NCI-H1930 (cell line): Measurements from ENCODE around the gene RAPGEF4.

Source experiments
- DNase-seq, 2 experiments: peaks; one replicate each; lab custom pipeline; 2025; lab: John Stamatoyannopoulos, UW

The RAPGEF4 gene

DNA sequence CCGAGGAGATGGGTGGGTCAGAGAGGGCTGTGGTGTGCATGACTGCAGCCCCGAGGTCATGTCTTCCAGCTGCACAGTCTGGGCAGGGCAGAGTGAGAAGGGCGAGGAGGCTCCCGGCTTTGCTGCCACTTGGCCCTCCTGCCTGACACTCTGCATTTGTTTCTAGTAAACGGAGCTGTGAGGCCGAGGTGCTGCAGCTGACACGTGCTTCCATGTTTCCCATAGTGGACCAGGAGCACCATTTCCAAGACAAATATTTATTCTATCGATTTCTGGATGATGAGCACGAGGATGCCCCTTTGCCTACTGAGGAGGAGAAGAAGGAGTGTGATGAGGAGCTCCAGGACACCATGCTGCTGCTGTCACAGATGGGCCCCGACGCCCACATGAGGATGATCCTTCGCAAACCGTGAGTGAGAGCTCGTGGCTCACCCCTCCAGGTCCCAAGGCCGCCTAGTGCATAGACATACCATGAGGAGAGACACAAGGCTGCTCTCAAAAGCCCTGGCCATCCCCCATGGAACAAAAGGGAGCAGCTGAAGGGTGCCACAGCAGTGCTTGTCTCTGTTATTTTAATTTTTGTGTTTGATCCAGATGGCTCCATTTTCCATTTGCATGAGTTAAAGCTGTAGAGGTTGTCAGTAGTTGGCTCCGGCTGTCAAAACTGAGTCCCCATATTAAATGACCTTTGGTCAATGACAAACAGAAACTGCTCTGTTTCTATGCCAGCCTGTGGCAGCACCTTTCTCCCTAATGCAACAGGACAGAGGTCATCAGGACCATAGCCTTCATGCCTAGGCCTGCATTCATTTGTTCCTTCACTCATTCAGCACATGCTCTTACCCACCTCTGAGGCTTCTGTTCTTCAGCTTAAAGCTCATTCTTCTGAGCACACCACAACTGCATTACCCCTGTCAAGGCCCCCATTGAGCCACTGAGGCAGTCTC is 231.7 kb downstream of the RAPGEF4 start:
- no peak for DNase-seq

DNA sequence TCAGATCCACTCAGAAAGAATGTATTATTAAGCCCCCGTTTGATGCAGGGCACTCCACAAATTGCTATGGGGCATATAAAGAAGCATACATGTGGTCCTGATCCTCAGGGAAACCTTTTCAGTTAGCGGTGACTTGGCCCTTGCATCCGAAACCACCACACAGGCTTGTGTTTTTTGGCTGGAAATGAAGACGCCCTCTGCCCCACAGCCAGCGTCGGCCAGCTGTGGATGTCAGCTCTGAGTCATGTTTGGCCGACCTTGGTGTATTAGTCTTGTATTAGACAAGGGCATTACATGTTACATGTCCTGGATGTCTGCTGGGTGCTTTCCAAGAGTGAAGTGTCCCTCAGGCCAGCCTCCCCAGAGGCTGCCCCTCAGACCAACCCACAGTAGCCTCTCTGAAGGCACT is 232.4 kb downstream of the RAPGEF4 start:
- DNase-seq, result no peak

DNA sequence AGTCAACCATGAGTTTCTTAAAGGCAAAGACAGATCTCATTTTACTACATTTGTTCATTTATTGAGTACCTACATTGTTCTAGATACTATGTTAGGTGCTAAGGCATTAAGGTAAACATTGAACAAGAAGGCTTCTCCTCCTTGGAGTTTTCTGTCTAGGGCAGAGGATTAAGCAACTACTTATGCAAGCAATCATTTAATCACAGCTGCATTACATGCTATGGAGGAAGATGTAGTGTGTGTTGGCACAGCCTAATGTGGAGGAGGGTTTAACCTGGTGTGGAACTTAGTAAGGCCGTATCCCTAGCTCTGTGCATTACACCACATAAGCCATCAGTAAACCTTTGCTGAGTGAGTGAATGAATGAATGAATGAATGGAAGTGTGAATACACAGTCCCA is 233.5 kb downstream of the RAPGEF4 start:
- DNase-seq, result no peak

DNA sequence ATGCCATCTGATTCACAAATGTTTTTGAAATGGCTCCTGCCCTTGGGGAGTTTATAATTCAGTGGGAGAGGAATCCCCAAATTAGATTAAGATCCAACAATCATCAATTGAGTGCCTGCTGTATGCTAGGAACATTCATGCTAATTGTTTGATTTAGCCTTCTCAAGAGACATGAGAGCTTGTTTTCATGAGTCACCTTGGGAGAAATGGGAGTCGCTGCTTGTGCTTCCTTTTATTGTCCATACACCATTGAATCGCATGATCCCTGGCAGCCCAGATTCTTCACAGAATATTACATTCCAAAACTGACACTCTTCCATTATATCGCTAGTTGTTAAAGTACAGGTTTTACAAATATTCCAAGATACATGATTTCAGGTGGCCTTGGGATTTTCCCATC is 234.0 kb downstream of the RAPGEF4 start:
- no peak for DNase-seq

DNA sequence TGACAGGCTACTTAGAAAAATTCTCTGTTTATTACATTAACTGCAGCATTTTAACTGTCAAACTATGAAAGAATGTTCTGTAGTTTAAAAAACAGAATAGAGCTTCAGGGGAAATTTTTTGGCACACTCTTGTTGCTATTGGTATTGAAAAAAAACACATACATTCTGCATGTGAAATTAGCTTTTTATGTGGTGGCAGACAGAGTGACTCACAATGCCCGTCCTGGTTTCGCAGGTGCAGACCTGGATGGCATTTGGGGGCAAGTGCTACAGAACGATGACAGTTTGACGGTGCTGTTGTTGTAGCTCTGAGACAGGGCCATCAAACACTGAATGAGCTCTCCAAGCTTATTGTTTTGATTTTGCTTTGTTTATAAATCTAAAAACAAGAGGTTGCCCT is 235.0 kb downstream of the RAPGEF4 start:
- DNase-seq, result no peak

DNA sequence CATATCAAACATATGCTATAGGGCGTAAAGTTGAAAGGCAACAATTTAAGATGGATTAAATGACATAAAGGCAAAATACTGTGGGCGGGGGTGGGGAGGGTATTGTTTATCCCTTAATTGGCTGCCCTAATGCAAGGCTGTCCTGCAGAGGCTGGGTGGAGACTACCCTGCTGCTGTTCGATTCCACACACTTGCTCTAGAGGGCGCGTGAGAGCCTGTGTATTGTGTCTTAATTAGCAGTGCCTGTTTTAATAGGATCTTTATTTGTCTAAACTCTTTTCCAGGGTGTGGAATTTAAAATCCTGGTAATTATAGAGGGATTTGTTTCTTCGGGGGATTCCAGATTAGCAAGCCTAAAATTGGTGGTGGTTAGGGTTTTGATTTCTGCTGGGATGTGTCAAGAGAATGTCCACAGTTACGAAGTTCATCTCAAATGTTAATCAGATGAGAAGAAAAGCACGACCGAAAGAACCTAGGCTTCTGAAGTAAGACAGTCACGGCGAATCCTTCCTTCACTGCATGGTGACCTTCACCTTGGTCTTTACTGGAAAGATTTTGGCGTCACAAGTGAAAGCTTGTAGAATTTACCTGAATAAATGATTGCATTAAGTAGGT is 236.5 kb downstream of the RAPGEF4 start:
- no peak for DNase-seq

DNA sequence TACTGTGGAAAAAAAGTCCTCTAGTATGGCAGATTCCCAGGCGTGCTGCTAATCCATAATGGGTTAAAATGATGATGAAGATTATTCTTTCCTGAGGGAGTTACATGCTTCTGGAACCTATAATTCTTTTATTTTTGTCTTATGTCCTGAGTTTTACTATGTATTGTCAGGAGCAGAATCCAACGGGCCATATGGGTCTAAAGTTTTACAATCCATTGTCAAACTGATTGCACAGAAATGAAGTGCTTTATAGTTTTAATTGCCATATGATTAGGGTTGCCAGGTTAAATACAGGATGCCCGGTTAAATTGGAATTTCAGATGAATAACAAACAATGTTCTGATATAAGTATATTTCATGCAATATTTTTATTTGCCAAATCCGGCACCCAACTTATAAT is 239.1 kb downstream of the RAPGEF4 start:
- no peak for DNase-seq

DNA sequence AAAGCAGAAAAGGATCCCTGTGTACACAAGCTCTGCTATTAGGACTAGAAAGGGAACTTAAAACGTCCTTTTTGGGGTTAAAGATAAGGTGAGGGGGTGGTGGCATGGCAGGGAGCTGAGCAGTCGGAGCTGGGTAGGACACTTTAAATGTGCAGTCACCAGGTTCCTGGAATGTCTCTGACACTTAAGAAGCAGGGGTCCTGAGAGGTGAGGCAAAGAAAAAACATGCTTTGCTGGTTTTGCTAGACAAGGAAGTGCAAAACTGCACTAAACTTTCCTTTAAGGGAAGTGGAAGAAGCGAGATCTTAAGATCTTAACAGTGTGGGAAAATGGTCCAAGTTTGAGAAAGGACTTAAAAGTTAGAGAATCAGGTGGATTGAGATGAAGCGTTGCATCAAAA is 240.5 kb downstream of the RAPGEF4 start:
- no peak for DNase-seq

DNA sequence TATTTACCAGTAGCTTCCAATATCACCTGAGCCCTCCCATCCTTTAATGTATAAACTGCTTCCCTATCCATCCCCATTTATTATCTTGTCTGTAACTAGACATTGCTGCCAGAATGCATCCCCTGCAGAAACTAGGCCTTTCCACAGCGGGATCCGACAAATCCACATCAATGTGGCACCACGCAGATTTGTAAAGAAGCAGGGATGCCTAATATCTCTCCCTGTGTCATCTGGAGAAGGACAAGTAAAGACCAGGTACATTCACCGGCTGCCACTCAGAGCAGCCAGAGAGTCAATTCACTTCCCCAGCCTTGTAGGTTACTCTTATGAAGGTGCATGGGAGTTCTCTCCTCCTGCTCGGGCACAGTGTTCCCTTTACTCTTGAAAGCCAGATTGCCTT is 241.2 kb downstream of the RAPGEF4 start:
- no peak for DNase-seq

DNA sequence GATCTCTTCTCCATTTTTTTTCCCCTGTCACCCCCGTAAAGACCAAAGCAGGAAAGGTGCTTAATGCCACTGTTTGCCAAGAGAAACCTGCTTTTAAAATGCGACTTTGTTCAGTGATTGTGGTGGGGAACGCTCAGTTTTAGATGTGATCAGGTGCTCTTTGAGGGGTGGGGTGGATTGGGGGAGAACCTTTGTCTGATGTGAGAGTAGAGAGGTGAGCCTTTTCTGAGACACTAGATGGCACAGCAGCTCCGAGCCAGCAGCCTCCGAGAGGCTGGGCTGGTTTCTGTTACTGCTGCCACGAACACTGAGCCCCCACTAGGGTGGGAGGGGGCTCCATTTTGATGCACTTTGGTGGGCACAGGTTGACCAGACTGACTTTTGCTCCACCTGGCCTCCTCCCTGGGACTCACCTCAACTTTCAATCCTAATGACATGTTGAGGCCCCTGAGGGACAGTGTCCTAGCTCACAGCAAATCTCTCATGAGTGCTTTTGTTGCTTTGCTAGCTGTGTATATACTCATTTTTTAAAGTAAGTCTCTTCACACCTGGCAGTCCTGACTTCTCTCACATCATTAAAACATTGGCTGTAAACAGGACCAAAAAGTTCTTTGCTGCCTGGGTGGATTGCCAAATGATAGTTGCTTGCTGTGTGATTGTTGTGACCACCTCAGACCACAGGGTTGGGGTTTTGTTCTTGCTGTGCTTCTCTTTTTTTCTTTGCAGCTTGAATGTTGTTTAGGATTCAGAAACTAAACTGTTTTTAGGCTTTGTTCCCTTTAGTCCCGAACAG is 241.8 kb downstream of the RAPGEF4 start:
- no peak for DNase-seq

DNA sequence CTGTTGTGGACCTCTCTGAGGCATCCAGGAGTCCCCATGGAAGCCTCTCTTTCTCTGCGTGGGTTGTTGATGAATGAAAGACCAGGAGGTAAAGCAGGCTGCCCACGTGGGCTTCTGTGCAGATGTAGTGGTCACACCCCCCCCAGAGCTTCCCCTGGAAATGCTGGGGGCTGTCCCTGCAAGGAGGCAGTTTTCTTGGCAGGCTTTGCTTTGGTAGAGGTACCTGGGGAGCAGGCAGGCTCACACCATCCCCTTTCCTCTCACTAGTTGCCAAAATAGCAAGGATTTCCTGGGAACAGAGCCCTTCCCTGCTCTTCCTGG is 242.4 kb downstream of the RAPGEF4 start:
- DNase-seq, result no peak

DNA sequence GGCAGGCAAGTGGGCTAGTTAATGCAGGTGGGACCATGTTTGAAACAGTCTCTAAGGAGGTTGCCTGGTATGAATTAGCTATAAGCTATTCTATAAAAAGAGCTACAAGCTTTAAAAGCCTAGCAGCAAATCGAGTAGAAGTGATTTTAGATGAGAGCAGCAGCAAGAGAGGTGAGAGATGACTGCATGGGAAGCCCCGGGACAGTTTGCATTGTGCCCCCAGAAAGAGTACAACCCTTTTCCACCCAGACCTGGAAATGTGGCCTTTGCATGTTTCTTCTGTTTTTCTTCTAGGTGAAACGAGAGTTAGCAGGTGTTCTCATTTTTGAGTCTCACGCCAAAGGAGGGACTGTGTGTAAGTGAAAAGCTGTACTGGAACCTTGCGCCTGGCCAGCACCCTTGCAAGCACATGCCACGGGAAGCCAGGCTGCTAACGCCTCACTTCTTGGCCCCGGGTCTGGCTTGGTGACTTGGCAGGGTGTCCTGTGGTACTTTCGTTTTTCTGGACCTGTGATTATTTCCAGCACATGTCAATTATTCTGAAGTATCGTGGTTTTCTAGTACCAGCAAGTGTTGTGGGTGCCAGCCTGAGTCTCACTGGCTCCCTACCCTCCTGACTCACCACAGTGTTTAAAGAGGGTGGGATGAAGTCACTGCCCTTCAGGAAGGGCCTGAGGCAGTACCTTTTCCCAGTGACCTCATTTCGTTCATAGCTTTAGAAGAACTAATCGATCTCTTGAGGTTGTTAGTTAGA is 249.7 kb downstream of the RAPGEF4 start:
- DNase-seq, result no peak

DNA sequence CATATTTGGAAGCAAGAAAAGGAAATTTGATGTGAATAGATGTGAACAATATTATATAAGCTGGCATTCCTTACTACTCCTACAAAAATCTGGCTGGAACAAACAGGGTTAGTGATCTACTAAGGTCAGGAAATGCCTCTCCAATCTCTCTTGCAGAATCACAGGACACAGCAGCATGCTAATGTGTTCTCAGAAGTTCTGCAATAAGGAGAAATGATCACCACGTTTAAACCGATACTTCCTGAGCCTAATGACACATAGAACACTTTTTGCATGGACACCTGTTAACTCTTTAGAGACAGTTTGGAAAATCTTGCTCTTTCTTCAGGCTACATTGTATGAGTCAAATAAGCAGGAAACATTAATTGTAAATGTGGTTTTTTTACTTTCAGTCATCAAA is 250.4 kb downstream of the RAPGEF4 start:
- no peak for DNase-seq

DNA sequence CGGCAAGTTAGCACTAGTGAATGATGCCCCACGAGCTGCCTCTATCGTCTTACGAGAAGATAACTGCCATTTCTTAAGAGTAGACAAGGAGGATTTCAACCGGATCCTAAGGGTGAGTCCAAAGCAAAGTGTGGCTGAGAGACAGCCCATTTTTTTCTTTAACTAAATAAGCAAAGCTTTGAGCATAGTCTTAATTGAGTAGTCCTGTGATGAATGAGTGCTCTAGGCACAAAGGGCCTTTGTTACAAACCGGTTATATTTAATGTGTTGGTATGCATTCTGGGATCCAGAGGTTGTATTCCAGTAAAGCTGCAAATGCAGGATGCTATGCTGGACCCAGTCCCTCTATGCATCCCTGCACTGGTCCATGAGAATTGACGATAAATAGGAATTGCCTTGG is 253.1 kb downstream of the RAPGEF4 start:
- no peak for DNase-seq

DNA sequence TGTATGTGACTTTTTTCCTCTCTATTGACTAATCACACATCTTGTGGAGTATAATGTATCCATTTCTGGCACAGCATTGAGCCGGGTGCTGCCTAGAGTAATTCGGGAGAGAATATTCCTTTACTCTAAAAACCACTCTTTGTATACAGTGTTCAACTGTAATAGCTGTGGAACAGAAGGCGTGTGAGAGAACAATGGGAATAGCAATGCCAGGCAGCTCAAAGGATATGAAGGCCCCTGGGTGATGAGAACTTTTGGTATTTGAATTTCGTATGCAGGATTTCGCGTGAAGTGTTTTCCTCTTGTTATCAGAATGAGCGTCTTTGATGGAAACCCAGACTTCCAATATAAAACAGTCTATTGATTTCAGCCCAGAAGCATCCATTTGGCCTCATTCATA is 255.4 kb downstream of the RAPGEF4 start:
- no peak for DNase-seq

DNA sequence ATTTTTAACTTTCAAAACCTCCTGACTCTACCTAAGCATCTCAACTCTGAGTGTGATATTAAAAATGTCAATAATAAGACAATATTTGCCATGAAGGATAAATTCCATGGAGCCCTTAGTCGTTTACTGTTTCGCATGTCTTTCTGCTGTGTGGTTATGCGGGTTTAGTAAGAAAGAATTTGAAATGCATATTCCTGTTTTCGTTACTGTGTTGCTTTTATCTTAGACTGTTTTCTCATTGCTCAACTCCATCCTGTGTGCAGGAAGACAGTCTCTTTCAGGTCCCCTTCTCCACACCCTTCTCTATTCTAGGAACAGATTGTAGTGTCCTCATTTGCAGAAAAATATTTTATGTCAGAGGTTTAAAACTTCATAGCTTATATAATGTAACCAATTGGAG is 257.5 kb downstream of the RAPGEF4 start:
- no peak for DNase-seq

DNA sequence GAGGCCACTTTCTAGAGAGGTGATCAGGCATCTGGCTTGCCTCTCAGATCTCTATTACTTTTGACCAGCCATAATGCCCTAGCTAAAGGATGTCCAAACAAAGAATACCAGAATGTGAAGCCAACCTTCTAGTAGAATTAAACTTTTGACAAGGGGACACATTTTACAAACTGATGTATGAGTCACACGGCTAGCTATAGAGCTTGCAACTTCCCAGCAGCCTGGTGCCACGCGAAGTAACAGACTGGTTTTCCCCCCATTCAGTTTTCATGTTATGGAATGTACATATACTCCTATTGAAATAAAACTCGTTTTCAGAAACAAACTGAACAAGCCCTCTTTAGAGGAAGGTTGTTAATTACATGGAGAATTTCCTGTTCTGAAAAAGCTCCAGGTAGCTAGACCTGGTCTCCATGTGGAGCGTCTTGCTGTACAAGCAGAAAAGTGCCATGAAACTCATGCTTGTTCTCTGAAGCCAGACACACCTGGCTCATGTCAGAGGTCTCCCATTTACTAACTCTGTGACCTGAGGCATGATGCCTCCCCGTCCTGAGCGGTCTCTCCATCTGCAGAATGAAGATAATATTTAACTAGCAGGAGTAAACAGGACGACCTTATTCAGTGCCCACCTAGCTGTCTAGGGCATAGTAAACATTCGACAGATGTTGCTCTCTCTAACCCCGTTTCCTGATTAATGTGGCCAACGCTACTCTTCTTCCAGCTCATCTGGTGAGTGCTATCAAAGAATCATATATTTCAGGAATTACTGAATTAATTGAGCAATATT is 258.5 kb downstream of the RAPGEF4 start:
- DNase-seq, result no peak

DNA sequence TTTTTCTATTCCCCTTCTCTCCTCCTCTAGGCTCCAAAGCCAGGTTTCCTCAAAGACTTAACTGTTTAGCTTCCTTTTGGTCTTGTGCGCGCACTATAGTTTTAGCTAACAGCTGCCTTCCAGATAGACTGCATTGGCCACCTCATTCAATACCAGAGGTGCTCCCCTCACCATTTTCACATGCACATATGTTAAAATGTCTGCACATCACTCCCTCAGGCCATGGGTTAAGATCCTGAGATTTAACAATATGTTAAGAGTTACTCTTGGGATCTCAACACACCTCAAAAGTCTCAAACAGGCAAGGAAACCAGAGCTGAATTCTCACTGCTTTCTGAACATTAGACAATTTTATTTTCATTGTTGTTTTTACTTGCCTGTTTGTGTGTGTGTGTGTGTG is 259.2 kb downstream of the RAPGEF4 start:
- no peak for DNase-seq

DNA sequence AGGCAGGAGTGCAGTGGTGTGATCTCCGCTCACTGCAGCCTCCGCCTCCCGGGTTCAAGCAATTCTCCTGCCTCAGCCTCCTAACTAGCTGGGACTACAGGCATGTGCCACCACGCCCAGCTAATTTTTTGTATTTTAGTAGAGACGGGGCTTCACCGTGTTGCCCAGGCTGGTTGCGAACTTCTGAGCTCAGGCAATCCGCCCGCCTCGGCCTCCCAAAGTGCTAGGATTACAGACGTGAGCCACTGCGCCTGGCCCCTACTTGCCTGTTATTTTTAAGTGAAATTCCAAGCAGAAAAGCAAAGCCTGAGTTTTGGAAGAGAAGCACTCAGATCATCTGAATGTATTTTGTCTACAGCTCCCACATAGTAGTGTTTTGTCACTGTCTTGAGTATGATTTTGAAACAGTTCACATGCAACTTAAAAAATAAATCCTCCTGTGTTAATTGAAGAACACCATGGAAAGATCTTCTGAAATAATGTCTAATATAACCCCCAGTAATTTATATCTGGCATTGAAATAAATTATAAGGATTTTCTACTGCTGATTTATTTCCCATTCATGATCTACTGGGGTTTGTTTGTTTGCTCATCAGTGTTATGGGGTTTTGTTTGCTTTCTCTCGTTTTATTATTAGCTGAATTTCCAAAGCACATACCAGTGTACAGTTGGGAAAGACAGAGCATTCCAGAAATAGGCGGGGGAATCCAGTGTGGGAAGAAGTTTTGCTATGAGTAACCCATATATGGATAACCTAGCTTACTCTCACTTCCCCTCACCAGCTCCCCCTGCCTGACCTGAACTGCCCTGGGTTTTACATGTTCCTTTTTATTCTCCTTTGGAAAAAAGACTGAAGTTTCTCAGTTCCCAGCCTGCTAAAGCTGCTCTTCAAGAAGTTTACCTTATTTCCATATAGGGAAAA is 259.9 kb downstream of the RAPGEF4 start:
- DNase-seq, result no peak

DNA sequence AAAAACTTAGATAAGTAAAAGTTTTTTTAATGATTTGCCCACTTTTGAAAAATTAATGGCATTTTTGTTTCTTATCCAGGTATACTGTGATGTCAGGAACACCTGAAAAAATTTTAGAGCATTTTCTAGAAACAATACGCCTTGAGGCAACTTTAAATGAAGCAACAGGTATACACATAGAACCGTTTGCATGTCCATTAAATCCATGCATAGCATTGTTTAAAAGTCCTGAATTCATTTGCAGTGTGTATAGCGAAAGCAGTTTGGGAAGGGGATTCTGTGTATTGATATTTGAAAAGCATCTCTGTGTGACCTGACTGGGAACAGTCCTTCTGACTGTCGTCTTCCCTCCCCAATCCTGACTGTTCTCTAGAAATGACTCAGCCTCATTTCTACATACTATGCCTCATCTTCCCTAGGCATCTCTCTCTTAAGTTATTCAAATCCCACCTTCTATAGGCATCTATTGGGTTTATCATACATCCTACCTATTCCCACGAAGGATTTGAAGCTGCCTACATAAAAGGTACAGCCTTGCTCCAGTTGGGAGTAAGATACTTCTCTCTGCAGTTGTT is 260.8 kb downstream of the RAPGEF4 start:
- no peak for DNase-seq
